Activated T-helper 2 cell treated with anti-CD3 and anti-CD28 coated beads, Interferon-gamma antibody, Interleukin-2, Interleukin-4, amounts not matched to agents 10 μg/mL and 5 μg/mL and 100 μg/mL, durations not matched to agents 14 hours and 24 hours and 36 hours (primary cell): ENCODE results near the gene GRIN3B. TPM values are rescaled to one million over a fixed set of nuclear protein-coding genes. Genes with fewer than 3 reads are reported as not detected.

Experiments
- DNase-seq: peaks from one replicate; pipeline ENCODE4 v3.0.0; 2021; ENCODE audit warnings: low spot score
- H3K27ac Mint-ChIP-seq: one replicate; pipeline ENCODE4 v1.8.0; 2021; ENCODE audit warnings: mixed read lengths
- H3K27me3 Mint-ChIP-seq: one replicate; pipeline ENCODE4 v1.8.0; 2021; ENCODE audit warnings: low read depth, mixed read lengths
- H3K36me3 Mint-ChIP-seq: one replicate; pipeline ENCODE4 v1.8.0; 2021; ENCODE audit warnings: low read depth, mixed read lengths
- H3K4me1 Mint-ChIP-seq: one replicate; pipeline ENCODE4 v1.8.0; 2021; ENCODE audit warnings: low read depth, mixed read lengths
- H3K4me3 Mint-ChIP-seq: one replicate; pipeline ENCODE4 v1.8.0; 2021; ENCODE audit warnings: low read depth, mild to moderate bottlenecking, moderate library complexity, mixed read lengths
- H3K9me3 Mint-ChIP-seq: one replicate; pipeline ENCODE4 v1.8.0; 2021; ENCODE audit warnings: mixed read lengths
- intact Hi-C: fragments of 100-400 bp; cut with micrococcal nuclease; formaldehyde crosslinking; loops from one replicate; pipeline ENCODE4 v1.15.1; 2023
- total RNA-seq: library from RNA; stranded (reverse); gene quantifications from 2 replicates; pipeline ENCODE4 v1.2.3, GENCODE V29; 2022

GRIN3B gene
- total RNA-seq, 1 donor from 2014 or later = not detected

DNA sequence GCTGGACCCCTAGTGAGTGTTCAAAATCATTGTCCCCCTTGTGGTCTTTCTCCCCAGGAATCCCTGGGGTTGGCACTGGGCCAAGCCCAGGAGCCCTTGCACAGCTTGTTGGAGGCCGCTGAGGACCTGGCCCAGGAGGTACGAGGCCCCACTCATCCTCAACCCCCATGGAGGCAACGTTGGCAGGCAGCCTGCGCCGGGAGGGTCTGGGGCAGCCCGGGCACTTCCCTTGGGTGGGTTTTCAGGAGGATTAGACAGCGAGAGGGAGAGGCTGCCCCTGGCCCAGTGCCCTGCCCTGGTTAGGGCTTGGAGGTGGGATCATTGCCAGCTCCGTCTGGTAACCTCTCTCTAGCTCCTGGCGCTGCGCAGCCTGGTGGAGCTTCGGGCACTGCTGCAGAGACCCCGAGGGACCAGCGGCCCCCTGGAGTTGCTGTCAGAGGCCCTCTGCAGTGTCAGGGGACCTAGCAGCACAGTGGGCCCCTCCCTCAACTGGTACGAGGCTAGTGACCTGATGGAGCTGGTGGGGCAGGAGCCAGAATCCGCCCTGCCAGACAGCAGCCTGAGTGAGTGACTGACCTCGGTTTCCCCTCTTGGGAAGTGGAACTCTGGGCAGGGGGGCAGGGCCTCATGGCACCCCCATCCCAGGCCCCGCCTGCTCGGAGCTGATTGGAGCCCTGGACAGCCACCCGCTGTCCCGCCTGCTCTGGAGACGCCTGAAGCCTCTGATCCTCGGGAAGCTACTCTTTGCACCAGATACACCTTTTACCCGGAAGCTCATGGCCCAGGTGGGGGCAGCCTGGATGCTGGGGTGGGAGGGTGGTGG, 42.7 kb downstream of the GRIN3B start:
- Mint-ChIP-seq H3K4me1 (peaks cover 25% of the 10 kb centered on the region), H3K36me3 (peaks cover 20% of the 10 kb centered on the region), H3K27me3 (no peaks in the 10 kb centered on the region), H3K9me3 (no peaks in the 10 kb centered on the region), H3K27ac (no peak overlapping the region), H3K4me3 (no peak overlapping the region)
- DNase-seq = no peak
- intact Hi-C loops = no loop called here

- intact Hi-C loops = no loop called here
- Mint-ChIP-seq H3K36me3 (peaks cover 3% of the 10 kb centered on the region), H3K4me1 (peaks cover 8% of the 10 kb centered on the region), H3K27ac (no peak overlapping the region), H3K9me3 (no peaks in the 10 kb centered on the region), H3K4me3 (no peak overlapping the region), H3K27me3 (no peaks in the 10 kb centered on the region)
- peak; percentile 73 for DNase-seq
Measured at GRCh38 chr19:1045247-1045603, 45.0 kb downstream of the GRIN3B start.

DNA sequence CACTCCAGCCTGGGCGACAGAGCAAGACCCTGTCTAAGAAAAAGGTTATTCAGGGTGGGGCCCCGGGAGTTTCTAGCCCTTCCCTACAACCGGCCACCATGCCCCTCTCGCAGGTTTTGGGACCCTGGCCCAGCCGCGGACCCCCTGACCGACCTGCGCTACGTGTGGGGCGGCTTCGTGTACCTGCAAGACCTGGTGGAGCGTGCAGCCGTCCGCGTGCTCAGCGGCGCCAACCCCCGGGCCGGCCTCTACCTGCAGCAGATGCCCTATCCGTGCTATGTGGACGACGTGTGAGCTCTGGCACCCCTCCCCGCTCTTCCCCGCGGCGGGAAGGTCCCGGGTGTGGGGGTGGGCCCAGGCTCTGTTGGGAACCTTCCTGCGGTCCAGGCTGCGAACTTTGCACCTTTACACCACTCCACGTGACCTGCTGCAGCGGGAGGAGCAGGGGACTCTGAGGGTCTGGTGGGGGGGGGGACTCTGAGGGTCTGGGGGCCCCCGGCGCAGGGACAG, 46.0 kb downstream of the GRIN3B start:
- intact Hi-C loops = no loop called here
- peaks cover 3% of the 10 kb centered on the region for H3K4me1 Mint-ChIP-seq

DNA sequence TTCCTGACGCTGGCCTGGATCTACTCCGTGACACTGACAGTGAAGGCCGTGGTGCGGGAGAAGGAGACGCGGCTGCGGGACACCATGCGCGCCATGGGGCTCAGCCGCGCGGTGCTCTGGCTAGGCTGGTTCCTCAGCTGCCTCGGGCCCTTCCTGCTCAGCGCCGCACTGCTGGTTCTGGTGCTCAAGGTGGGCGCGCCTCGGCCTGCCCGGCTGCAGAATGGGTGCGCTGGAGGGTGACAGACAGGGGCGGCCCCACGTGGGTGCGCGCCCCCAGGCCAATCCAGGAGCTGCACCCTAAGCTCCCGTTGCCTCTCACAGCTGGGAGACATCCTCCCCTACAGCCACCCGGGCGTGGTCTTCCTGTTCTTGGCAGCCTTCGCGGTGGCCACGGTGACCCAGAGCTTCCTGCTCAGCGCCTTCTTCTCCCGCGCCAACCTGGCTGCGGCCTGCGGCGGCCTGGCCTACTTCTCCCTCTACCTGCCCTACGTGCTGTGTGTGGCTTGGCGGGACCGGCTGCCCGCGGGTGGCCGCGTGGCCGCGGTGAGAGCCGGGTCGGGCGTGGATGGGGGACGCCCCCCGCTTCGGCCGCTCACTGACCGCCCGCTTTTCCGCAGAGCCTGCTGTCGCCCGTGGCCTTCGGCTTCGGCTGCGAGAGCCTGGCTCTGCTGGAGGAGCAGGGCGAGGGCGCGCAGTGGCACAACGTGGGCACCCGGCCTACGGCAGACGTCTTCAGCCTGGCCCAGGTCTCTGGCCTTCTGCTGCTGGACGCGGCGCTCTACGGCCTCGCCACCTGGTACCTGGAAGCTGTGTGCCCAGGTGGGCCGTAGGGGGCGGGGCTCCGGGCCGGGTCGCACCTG, 46.8 kb downstream of the GRIN3B start:
- Mint-ChIP-seq H3K36me3 (peaks cover 6% of the 10 kb centered on the region), H3K4me3 (no peak overlapping the region), H3K27me3 (no peaks in the 10 kb centered on the region), H3K4me1 (no peaks in the 10 kb centered on the region), H3K9me3 (no peaks in the 10 kb centered on the region), H3K27ac (no peak overlapping the region)
- intact Hi-C loops = no loop called here
- DNase-seq = no peak

More for the DNA sequence above, 46.0 kb downstream of the GRIN3B start:
- Mint-ChIP-seq H3K36me3 (peaks cover 3% of the 10 kb centered on the region), H3K27ac (no peak overlapping the region), H3K27me3 (no peaks in the 10 kb centered on the region), H3K4me3 (no peak overlapping the region), H3K9me3 (no peaks in the 10 kb centered on the region)
- no peak for DNase-seq

DNA sequence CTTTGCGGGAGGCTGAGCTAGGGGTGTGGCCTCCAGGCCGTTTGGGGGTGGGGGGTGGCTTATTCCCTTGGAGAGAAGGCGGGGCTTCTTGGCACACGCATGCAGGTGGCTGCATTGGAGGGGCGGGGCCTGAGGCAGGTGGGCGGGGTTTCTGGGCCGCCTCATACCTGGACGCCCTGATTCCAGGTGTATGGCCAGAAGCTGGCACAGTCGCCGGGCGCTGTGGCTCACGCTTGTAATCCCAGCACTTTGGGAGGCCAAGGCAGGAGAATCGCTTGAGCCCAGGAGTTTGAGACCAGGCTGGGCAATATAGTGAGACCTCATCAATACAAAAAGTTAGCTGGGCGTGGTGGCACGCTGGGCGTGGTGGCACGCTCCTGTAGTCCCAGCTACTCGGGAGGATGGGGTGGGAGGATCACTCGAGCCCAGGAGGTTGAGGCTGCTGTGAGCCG, 47.5 kb downstream of the GRIN3B start:
- no peak overlapping the region for H3K4me3 Mint-ChIP-seq
- no peaks in the 10 kb centered on the region for H3K9me3 Mint-ChIP-seq
- intact Hi-C loops = no loop called here
- no peaks in the 10 kb centered on the region for H3K4me1 Mint-ChIP-seq
- H3K36me3 Mint-ChIP-seq = peaks cover 6% of the 10 kb centered on the region
- no peaks in the 10 kb centered on the region for H3K27me3 Mint-ChIP-seq
- H3K27ac Mint-ChIP-seq = no peak overlapping the region
- no peak for DNase-seq

GRCh38 chr19:1049106-1049505, 48.9 kb downstream of the GRIN3B start:
- H3K27ac Mint-ChIP-seq = no peak overlapping the region
- no peak overlapping the region for H3K4me3 Mint-ChIP-seq
- intact Hi-C loops = no loop called here
- peaks cover 6% of the 10 kb centered on the region for H3K36me3 Mint-ChIP-seq
- no peaks in the 10 kb centered on the region for H3K9me3 Mint-ChIP-seq
- H3K27me3 Mint-ChIP-seq = no peaks in the 10 kb centered on the region
- DNase-seq = no peak
- H3K4me1 Mint-ChIP-seq = no peaks in the 10 kb centered on the region

GRCh38 chr19:1049800-1050199, 49.6 kb downstream of the GRIN3B start:
- no peak for DNase-seq
- H3K9me3 Mint-ChIP-seq = no peaks in the 10 kb centered on the region
- H3K4me3 Mint-ChIP-seq = no peak overlapping the region
- H3K27me3 Mint-ChIP-seq = no peaks in the 10 kb centered on the region
- intact Hi-C loops = no loop called here
- no peaks in the 10 kb centered on the region for H3K4me1 Mint-ChIP-seq
- no peak overlapping the region for H3K27ac Mint-ChIP-seq
- peaks cover 6% of the 10 kb centered on the region for H3K36me3 Mint-ChIP-seq

DNA sequence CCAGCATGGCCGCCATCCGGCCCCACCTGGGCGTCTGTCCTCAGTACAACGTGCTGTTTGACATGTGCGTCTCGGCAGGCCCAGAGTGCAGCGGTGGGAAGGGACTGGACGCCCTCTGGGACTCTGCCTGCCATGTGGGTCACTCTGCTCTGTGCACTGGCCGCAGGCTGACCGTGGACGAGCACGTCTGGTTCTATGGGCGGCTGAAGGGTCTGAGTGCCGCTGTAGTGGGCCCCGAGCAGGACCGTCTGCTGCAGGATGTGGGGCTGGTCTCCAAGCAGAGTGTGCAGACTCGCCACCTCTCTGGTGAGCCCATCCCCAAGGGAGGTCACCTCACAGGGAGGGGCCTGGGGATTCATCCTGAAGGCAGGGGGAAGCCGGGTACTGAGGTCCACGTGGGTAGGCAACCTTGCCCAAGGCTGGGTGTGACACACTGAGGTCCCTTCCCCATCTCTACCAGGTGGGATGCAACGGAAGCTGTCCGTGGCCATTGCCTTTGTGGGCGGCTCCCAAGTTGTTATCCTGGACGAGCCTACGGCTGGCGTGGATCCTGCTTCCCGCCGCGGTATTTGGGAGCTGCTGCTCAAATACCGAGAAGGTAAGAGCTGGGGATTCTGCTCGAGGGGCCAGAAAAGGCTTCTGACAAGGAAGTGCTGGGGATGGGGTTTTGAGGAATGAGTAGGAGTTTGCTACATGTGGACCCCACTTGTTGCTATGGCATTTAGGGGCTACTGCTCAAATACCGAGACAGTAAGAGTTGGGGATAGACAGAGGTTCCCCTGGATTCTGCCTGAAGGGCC, 51.0 kb downstream of the GRIN3B start:
- Mint-ChIP-seq H3K4me3 (no peak overlapping the region), H3K27ac (no peak overlapping the region), H3K9me3 (no peaks in the 10 kb centered on the region), H3K27me3 (no peaks in the 10 kb centered on the region), H3K4me1 (no peaks in the 10 kb centered on the region), H3K36me3 (peaks cover 4% of the 10 kb centered on the region)
- intact Hi-C loops = no loop called here
- no peak for DNase-seq

DNA sequence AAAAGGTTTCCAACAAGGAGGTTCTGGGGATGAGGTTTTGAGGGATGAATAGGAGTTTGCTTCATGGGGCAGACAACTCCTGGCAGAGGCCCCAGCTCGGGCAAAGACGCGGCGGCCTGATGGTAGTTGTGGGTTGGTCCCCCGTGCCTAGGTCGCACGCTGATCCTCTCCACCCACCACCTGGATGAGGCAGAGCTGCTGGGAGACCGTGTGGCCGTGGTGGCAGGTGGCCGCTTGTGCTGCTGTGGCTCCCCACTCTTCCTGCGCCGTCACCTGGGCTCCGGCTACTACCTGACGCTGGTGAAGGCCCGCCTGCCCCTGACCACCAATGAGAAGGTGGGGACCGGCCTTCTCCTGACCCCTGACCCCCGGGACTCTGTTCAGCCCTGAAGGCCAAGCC, 51.6 kb downstream of the GRIN3B start:
- Mint-ChIP-seq H3K9me3 (no peaks in the 10 kb centered on the region), H3K27me3 (no peaks in the 10 kb centered on the region), H3K4me3 (no peak overlapping the region), H3K4me1 (no peaks in the 10 kb centered on the region), H3K36me3 (peaks cover 10% of the 10 kb centered on the region), H3K27ac (no peak overlapping the region)
- no peak for DNase-seq
- intact Hi-C loops = no loop called here

GRCh38 chr19:1052349-1052975, 52.2 kb downstream of the GRIN3B start:
- H3K27ac Mint-ChIP-seq = no peak overlapping the region
- H3K27me3 Mint-ChIP-seq = no peaks in the 10 kb centered on the region
- no peak for DNase-seq
- intact Hi-C loops = no loop called here
- H3K36me3 Mint-ChIP-seq = peaks cover 14% of the 10 kb centered on the region
- peaks cover 4% of the 10 kb centered on the region for H3K4me1 Mint-ChIP-seq
- H3K9me3 Mint-ChIP-seq = no peaks in the 10 kb centered on the region
- H3K4me3 Mint-ChIP-seq = no peak overlapping the region

DNA sequence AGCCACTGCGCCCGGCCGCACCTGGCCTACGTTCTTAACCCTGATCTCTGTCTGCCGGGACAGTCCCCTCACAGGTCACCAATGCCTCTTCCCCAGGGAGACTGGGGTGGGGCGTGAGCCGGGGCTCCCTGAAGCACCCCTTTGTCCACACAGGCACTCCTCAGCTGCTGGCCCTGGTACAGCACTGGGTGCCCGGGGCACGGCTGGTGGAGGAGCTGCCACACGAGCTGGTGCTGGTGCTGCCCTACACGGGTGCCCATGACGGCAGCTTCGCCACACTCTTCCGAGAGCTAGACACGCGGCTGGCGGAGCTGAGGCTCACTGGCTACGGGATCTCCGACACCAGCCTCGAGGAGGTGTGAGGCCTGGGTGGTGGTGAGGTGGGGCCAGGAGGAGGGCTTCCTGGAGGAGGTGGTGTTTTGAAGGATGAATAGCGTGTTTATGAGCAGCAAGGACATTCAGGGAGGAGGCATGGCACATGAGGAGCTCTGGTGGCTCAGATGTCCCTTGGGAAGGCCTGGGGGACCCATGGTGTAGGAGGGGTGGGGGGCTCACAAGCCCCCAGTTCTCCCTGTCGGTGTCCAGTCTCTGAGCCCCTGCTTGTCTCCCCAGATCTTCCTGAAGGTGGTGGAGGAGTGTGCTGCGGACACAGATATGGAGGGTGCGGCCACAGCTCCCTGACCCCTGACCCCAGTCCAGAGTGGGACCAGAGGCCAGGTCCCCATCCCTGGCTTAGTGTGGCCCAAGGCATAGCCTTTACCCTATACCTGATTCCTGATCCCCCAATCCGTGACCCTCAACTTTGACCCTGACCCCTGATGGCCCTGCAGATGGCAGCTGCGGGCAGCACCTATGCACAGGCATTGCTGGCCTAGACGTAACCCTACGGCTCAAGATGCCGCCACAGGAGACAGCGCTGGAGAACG, 53.2 kb downstream of the GRIN3B start:
- intact Hi-C loops = no loop called here
- Mint-ChIP-seq H3K4me3 (no peak overlapping the region), H3K27me3 (no peaks in the 10 kb centered on the region), H3K4me1 (peaks cover 9% of the 10 kb centered on the region), H3K9me3 (no peaks in the 10 kb centered on the region), H3K27ac (no peak overlapping the region), H3K36me3 (peaks cover 19% of the 10 kb centered on the region)
- DNase-seq = no peak
